Measurements from ENCODE around the gene OSBPL10. TPM values are rescaled to one million over a fixed set of nuclear protein-coding genes. Genes with fewer than 3 reads are reported as not detected.
"Not testable (repeated sequence)": the region's sequence is repeated elsewhere in the genome, so short reads cannot be mapped to it uniquely, and the experiment has no call there.

Gene OSBPL10
- total RNA-seq, 1 donor from 2014 or later, result 12.1 TPM

DNA sequence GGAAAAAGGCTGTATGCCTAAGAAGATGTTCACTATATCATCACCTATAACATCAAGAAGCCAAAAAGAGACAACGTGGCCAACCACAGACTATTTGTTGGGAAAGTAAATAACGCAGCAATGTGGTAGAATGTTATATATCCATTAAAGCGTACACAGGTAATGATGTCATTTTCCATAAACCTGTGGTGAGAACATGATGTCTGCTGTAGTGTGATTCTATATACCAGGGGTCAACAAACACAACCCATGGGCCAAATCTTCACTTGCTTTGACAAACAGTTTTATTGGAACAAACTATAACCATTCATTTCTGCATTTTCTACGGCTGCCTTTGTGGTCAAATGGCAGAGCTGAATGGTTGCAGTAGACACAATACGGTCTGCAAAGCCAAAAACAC lies 287.7 kb downstream of the OSBPL10 start:
- H3K36me3 Mint-ChIP-seq (ENCODE audit: low read depth), result peaks cover 10% of the 10 kb centered on the region
- intact Hi-C loops (cut with micrococcal nuclease), result no loop called here
- no peak for DNase-seq (ENCODE audit: low spot score)

DNA sequence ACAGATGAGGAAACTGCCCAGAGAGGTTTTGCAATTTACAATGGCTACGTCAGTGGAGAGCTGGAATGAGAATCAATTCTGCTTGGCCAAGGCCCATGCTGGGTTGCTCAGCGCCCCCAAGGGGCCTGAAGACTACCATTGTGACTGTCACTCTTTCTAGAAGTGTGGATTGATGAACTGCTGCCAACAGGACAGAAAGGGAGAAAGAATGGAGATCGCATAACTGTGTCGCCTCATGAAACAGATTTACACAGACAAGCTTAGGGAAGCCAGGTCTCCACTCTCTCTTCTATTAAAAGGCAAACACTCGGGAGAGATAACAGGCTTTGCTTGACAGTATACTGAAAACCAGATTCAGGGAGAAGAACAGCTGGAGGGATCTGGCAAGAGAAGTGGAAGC lies 288.3 kb downstream of the OSBPL10 start:
- no peak for DNase-seq (ENCODE audit: low spot score)
- H3K36me3 Mint-ChIP-seq (ENCODE audit: low read depth), result peaks cover 10% of the 10 kb centered on the region
- H3K27ac Mint-ChIP-seq, result no peak overlapping the region
- H3K9me3 Mint-ChIP-seq, result peaks cover 18% of the 10 kb centered on the region
- peaks cover 6% of the 10 kb centered on the region for H3K4me1 Mint-ChIP-seq (ENCODE audit: low read depth)
- intact Hi-C loops (cut with micrococcal nuclease), result no loop called here
- H3K27me3 Mint-ChIP-seq (ENCODE audit: insufficient read depth), result no peaks in the 10 kb centered on the region
- H3K4me3 Mint-ChIP-seq, result no peak overlapping the region

More for the DNA sequence above, 287.7 kb downstream of the OSBPL10 start:
- no peak overlapping the region for H3K27ac Mint-ChIP-seq
- H3K27me3 Mint-ChIP-seq (ENCODE audit: insufficient read depth), result no peaks in the 10 kb centered on the region
- peaks cover 18% of the 10 kb centered on the region for H3K9me3 Mint-ChIP-seq
- H3K4me1 Mint-ChIP-seq (ENCODE audit: low read depth), result peaks cover 6% of the 10 kb centered on the region
- no peak overlapping the region for H3K4me3 Mint-ChIP-seq

DNA sequence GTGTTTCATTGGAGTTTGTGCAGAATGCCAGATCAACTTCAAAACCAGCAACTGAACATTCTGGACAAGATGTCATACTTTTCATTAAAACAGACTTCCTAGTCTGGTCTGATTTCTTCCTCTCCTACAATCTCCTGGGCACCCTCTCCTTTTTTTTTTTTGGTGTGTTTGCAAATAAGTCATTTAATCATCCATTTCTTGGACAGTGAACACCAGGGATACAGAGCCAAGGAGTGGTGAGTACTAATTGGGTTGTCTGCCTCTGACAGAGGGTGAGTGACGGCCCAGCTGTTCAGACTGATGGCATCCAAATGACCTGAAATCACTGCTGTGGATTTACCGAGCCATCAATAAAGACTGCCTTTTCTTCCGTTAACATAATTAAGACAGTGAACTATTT lies 290.3 kb downstream of the OSBPL10 start:
- intact Hi-C loops (cut with micrococcal nuclease), result no loop called here
- Mint-ChIP-seq H3K4me3 (no peak overlapping the region), H3K27me3 (ENCODE audit: insufficient read depth) (no peaks in the 10 kb centered on the region), H3K9me3 (peaks cover 18% of the 10 kb centered on the region), H3K4me1 (ENCODE audit: low read depth) (peaks cover 6% of the 10 kb centered on the region), H3K36me3 (ENCODE audit: low read depth) (peaks cover 10% of the 10 kb centered on the region), H3K27ac (no peak overlapping the region)
- DNase-seq (ENCODE audit: low spot score), result no peak

DNA sequence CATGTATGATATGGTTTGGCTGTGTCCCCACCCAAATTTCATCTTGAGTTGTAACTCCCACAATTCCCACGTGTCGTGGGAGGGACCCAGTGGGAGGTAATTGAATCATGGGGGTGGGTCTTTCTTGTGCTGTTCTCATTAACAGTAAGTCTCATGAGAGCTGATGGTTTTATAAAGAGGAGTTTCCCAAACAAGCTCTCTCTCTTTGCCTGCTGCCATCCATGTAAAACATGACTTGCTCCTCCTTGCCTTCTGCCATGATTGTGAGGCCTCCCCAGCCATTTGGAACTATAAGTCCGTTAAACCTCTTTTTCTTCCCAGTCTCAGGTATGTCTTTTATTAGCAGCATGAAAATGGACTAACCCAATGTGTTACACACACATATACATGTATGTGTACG lies 291.5 kb downstream of the OSBPL10 start:
- DNase-seq (ENCODE audit: low spot score); H3K4me1 Mint-ChIP-seq (ENCODE audit: low read depth); H3K4me3 Mint-ChIP-seq; H3K27ac Mint-ChIP-seq; H3K27me3 Mint-ChIP-seq (ENCODE audit: insufficient read depth); intact Hi-C loops (cut with micrococcal nuclease): not testable (repeated sequence)
- H3K9me3 Mint-ChIP-seq, result peaks cover 18% of the 10 kb centered on the region
- H3K36me3 Mint-ChIP-seq (ENCODE audit: low read depth), result peaks cover 10% of the 10 kb centered on the region

DNA sequence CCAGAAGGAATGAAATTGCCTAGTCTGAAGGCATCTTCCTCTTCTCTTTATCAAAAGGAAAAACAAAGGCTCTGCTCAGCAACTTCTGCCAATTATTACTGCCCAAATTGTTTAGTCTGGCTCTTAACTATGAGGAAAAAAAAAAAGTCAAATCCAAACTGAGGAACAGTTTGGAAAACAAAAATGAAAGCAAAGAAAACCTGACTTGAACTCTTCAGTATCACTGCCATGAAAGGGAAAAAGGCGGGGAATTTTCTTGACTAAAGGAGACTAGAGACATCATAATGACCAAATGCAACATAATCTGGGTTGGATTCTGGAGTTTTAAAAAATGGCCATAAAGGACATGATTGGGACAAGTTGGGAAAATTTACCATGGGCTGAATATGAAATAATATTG lies 292.1 kb downstream of the OSBPL10 start:
- no peaks in the 10 kb centered on the region for H3K27me3 Mint-ChIP-seq (ENCODE audit: insufficient read depth)
- no peak overlapping the region for H3K27ac Mint-ChIP-seq
- intact Hi-C loops (cut with micrococcal nuclease), result no loop called here
- peaks cover 18% of the 10 kb centered on the region for H3K9me3 Mint-ChIP-seq
- peaks cover 6% of the 10 kb centered on the region for H3K4me1 Mint-ChIP-seq (ENCODE audit: low read depth)
- H3K36me3 Mint-ChIP-seq (ENCODE audit: low read depth), result peaks cover 10% of the 10 kb centered on the region
- DNase-seq (ENCODE audit: low spot score), result no peak
- H3K4me3 Mint-ChIP-seq, result no peak overlapping the region

DNA sequence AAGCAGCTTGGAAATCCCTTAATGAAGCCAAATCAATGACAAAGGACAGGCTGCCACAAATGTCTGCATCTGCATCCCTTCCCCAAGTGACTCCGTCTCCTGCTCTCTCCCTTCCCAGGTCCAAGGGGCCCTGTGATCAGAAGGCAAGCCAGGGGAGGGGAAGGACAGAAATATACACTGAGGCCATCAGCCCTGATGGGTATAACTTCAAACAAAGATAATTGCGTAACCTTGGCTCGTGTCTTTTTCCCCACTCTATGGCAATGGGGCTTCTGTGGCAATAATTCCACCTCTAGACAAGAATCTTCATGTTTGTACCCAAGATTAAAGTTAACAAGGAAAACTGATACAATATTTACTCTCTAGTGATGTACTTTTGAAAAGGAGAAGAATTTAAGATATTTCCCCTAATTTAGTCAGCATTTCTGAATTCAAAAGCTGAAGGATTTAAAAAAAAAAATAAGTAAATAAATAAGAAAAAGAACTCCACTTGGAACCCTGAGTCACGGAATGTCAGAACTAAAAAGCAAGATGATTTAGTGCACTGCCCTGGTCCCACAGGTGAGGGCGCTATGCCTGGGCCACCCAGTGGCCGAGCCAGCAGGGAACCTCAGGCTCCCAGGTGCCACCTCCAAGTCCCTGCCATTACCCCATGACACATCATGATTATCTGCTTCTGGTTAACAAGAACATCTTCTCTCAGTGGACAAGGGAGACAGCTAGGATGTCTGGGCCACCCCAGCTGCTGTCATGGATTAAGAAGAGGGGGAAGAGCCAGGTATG lies 293.9 kb downstream of the OSBPL10 start:
- intact Hi-C loops (cut with micrococcal nuclease), result no loop called here
- H3K36me3 Mint-ChIP-seq (ENCODE audit: low read depth), result peaks cover 10% of the 10 kb centered on the region
- no peaks in the 10 kb centered on the region for H3K27me3 Mint-ChIP-seq (ENCODE audit: insufficient read depth)
- no peak for DNase-seq (ENCODE audit: low spot score)
- peaks cover 18% of the 10 kb centered on the region for H3K9me3 Mint-ChIP-seq
- H3K4me1 Mint-ChIP-seq (ENCODE audit: low read depth), result peaks cover 6% of the 10 kb centered on the region
- no peak overlapping the region for H3K4me3 Mint-ChIP-seq
- H3K27ac Mint-ChIP-seq, result no peak overlapping the region

DNA sequence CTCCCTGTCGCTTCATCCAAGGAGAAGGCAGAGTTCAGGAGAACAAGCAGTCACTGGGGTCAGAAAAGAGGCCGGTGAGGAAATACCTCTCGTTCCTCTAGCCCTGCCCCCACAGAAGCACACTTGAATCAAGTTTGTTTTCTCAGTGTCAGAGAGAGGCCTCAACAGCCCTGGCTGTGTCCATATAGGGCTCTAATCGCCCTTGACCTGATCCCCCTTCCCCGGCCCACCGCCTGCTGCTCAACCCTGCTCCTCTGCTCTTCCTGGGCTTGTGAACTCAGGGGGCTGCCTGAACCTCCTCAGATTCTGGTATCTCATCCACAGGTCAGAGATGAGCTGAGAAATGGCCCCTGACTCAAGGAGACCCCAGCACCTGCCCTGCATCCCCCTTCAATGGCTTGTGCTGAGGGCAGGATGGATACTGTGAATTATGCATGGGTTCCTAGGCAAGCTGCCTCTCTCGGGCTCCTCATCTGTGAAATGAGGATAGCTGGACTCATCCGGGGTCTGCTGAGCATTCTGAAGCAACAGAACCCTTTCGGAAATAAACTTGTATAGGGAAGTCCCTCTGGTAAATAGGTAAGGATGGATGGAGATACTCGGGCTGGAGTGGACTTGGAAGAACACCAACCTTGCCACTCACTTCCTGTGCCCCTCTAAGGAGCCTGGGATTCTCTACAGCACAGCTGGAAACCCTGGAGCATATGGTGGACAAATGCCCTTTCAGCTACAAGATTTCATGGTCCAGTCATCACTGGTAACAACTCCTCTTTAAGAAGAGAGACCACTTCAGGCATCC lies 300.8 kb downstream of the OSBPL10 start:
- Mint-ChIP-seq H3K9me3 (no peaks in the 10 kb centered on the region), H3K27ac (no peak overlapping the region), H3K4me1 (ENCODE audit: low read depth) (peaks cover 14% of the 10 kb centered on the region), H3K36me3 (ENCODE audit: low read depth) (peaks cover 2% of the 10 kb centered on the region), H3K27me3 (ENCODE audit: insufficient read depth) (peaks cover 2% of the 10 kb centered on the region), H3K4me3 (no peak overlapping the region)
- intact Hi-C loops (cut with micrococcal nuclease), result no loop called here
- DNase-seq (ENCODE audit: low spot score), result no peak

DNA sequence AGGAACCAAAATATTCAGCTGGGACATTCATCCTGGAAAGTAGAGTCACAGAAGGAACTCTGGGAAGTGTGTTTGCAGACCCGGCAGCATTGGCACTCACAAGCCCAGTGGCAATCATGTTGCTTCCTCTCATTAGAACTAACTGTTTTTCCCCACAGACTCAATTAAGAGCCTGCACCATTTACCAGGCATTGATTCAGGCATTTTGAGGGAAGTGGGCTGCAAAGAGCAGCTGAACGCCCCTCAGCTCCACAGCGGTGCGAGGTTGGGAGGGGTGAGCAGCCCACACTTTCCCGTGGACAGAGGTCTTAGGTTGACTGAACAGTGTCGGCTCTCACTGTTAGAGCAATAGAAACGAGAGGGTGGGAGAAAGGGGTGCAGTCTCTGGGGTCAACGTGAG lies 304.5 kb downstream of the OSBPL10 start:
- no peaks in the 10 kb centered on the region for H3K36me3 Mint-ChIP-seq (ENCODE audit: low read depth)
- H3K9me3 Mint-ChIP-seq, result no peaks in the 10 kb centered on the region
- intact Hi-C loops (cut with micrococcal nuclease), result no loop called here
- DNase-seq (ENCODE audit: low spot score), result no peak
- H3K27ac Mint-ChIP-seq, result no peak overlapping the region
- peaks cover 14% of the 10 kb centered on the region for H3K4me1 Mint-ChIP-seq (ENCODE audit: low read depth)
- peaks cover 2% of the 10 kb centered on the region for H3K27me3 Mint-ChIP-seq (ENCODE audit: insufficient read depth)
- no peak overlapping the region for H3K4me3 Mint-ChIP-seq

DNA sequence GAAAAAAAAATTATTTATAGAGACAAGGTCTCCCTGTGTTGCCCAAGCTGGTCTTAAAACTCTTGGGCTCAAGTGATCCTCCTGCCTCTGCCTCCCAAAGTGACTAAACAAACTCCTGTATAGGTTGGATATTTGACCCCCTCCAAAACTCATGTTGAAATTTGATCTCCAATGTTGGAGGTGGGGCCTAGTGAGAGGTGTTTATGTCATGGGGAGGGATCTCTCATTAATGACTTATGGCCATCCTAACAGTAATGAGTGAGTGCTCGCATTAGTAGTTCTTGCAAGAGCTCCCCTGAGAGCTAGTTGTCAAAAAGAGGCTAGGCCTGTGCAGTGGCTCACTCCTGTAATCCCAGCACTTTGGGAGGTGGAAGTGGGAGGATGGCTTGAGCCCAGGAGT lies 307.1 kb downstream of the OSBPL10 start:
- H3K9me3 Mint-ChIP-seq, result peaks cover 7% of the 10 kb centered on the region
- no peak for DNase-seq (ENCODE audit: low spot score)
- no peak overlapping the region for H3K4me3 Mint-ChIP-seq
- peaks cover 3% of the 10 kb centered on the region for H3K36me3 Mint-ChIP-seq (ENCODE audit: low read depth)
- intact Hi-C loops (cut with micrococcal nuclease), result no loop called here
- H3K27ac Mint-ChIP-seq, result no peak overlapping the region
- H3K27me3 Mint-ChIP-seq (ENCODE audit: insufficient read depth), result no peaks in the 10 kb centered on the region
- peaks cover 11% of the 10 kb centered on the region for H3K4me1 Mint-ChIP-seq (ENCODE audit: low read depth)

DNA sequence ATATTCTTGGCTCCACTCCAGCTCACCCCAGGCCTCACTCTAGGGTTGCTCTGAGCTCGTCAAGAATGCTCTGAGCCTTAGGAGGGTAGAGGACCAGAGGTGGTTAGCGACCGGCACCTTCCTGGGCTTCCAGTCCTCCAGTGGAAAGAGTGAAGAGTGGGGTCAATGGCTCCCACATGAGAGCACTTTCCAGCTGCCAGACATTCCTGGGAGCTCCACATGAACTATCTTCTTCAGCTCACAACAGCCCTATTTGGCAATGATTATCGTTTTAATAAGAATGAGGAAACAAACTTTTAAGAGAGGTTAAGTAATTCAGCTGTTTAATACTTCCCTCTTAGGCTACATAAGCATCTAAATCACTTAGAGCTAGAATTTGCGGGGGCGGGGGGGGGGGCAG lies 309.1 kb downstream of the OSBPL10 start:
- DNase-seq (ENCODE audit: low spot score), result no peak
- no peaks in the 10 kb centered on the region for H3K27me3 Mint-ChIP-seq (ENCODE audit: insufficient read depth)
- H3K9me3 Mint-ChIP-seq, result peaks cover 7% of the 10 kb centered on the region
- no peaks in the 10 kb centered on the region for H3K4me1 Mint-ChIP-seq (ENCODE audit: low read depth)
- intact Hi-C loops (cut with micrococcal nuclease), result no loop called here
- peaks cover 3% of the 10 kb centered on the region for H3K36me3 Mint-ChIP-seq (ENCODE audit: low read depth)
- no peak overlapping the region for H3K4me3 Mint-ChIP-seq
- H3K27ac Mint-ChIP-seq, result no peak overlapping the region

DNA sequence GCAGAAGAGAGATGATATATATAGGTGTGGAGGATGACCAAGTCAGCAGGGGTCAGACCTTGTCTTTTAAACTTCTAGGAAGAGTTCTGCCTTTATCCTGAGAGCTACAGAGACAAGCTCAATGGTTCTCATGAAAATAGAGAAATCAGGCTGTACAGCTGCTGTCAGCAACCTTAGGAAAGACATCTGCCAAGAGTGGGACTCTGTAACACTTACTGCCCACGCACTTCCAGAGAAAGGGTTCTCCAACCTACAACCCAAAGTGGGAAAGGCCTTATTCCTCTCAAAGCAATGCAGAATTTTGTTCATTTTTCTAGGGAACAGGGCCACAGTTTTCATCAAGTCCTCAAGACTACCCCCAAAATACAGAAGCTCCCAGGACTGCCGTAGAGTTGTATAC lies 309.6 kb downstream of the OSBPL10 start:
- Mint-ChIP-seq H3K4me3 (no peak overlapping the region), H3K27me3 (ENCODE audit: insufficient read depth) (no peaks in the 10 kb centered on the region), H3K4me1 (ENCODE audit: low read depth) (no peaks in the 10 kb centered on the region), H3K36me3 (ENCODE audit: low read depth) (peaks cover 3% of the 10 kb centered on the region), H3K9me3 (peaks cover 7% of the 10 kb centered on the region), H3K27ac (no peak overlapping the region)
- intact Hi-C loops (cut with micrococcal nuclease), result no loop called here
- no peak for DNase-seq (ENCODE audit: low spot score)

DNA sequence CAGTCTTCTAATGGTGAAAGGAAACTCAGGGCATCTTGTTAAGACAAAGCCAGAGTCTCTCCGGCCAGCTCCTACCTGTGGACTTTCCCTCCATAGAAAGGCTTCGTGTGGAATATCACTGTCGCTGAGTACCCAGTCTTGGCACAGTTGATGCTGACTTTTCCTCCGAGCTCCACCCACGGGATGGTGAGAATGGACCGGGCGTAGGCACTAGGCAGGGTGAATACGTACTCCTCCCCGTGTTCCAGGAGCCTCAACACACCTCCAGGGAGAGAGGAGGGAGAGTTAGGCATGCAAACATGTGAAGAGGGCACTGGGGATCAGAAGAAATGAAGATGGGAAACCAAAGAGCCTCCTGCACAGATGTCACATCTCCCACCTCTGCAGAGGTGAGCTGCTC lies 310.3 kb downstream of the OSBPL10 start:
- intact Hi-C loops (cut with micrococcal nuclease), result no loop called here
- peaks cover 7% of the 10 kb centered on the region for H3K9me3 Mint-ChIP-seq
- H3K4me3 Mint-ChIP-seq, result no peak overlapping the region
- no peaks in the 10 kb centered on the region for H3K4me1 Mint-ChIP-seq (ENCODE audit: low read depth)
- DNase-seq (ENCODE audit: low spot score), result no peak
- H3K27me3 Mint-ChIP-seq (ENCODE audit: insufficient read depth), result no peaks in the 10 kb centered on the region
- peaks cover 3% of the 10 kb centered on the region for H3K36me3 Mint-ChIP-seq (ENCODE audit: low read depth)
- H3K27ac Mint-ChIP-seq, result no peak overlapping the region

DNA sequence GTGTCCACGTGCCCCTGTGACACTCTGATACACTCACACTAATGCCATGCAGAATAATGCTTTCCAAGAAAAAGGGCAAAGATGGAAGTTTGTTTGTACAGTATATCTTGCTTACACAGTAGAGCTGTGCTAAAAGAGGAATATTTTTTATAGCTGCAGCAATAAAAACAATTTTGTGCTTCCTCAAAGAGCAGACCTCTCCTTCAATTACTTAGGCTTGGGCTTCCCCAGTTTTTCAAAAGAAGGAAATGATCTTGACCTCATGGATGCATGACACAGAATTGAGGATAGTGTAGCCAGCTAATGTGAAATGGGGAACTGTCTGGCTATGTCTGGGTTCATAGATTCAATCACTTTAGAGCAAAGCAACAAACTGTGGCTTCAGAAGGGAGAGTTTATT lies 310.9 kb downstream of the OSBPL10 start:
- Mint-ChIP-seq H3K27me3 (ENCODE audit: insufficient read depth) (no peaks in the 10 kb centered on the region), H3K4me3 (no peak overlapping the region), H3K9me3 (peaks cover 7% of the 10 kb centered on the region), H3K27ac (no peak overlapping the region), H3K36me3 (ENCODE audit: low read depth) (peaks cover 3% of the 10 kb centered on the region), H3K4me1 (ENCODE audit: low read depth) (no peaks in the 10 kb centered on the region)
- DNase-seq (ENCODE audit: low spot score), result no peak
- intact Hi-C loops (cut with micrococcal nuclease), result no loop called here
